Measurements from ENCODE around the gene ERO1B. TPM values are rescaled to one million over a fixed set of nuclear protein-coding genes. Genes with fewer than 3 reads are reported as not detected.

Gene ERO1B
- total RNA-seq, 2 donors from 2014 or later, result 4.9 to 5.6 TPM

- peaks cover 37% of the 10 kb centered on the region for H3K9me3 ChIP-seq (ENCODE audit: control insufficient read depth, low read length)
- no peak overlapping the region for H3K27ac Mint-ChIP-seq
- H3K27me3 ChIP-seq (ENCODE audit: control insufficient read depth, insufficient read depth, low read length, poor library complexity, severe bottlenecking), result peaks cover 6% of the 10 kb centered on the region
- no peaks in the 10 kb centered on the region for H3K36me3 ChIP-seq (ENCODE audit: control insufficient read depth, insufficient read depth, low read length)
- no peak overlapping the region for H3K4me3 Mint-ChIP-seq
- H3K27me3 Mint-ChIP-seq (ENCODE audit: insufficient read depth), result no peaks in the 10 kb centered on the region
- peaks cover 36% of the 10 kb centered on the region for H3K9me3 Mint-ChIP-seq
- no peaks in the 10 kb centered on the region for H3K4me1 Mint-ChIP-seq
- no peak for TF ChIP-seq CTCF (conservative IDR thresholded peaks at IDR 0.05)
- no peak overlapping the region for H3K9ac ChIP-seq (ENCODE audit: extremely low read depth, low read length, poor library complexity, severe bottlenecking)
- WGBS, 2 experiments (ENCODE audit: insufficient coverage in 1 of 2, insufficient read length in 1 of 2), result 89 to 100% methylated on average over 1 to 2 of the region's 3 CpGs
- H3K27ac ChIP-seq (ENCODE audit: low read depth, low read length), result no peak overlapping the region
- H3K4me3 ChIP-seq (ENCODE audit: low read length), result no peak overlapping the region
- DNase-seq, result no peak
- H3K4me1 ChIP-seq (ENCODE audit: control insufficient read depth, insufficient read depth, low read length), result no peaks in the 10 kb centered on the region
- peaks cover 13% of the 10 kb centered on the region for H3K36me3 Mint-ChIP-seq (ENCODE audit: low read depth)
Observed at GRCh38 chr1:236204656-236205055, 77.1 kb downstream of the ERO1B start.

GRCh38 chr1:236204039-236204438 is 77.7 kb downstream of the ERO1B start:
- no peaks in the 10 kb centered on the region for H3K4me1 Mint-ChIP-seq
- no peak overlapping the region for H3K4me3 Mint-ChIP-seq
- peaks cover 41% of the 10 kb centered on the region for H3K9me3 ChIP-seq (ENCODE audit: control insufficient read depth, low read length)
- H3K27ac ChIP-seq (ENCODE audit: low read depth, low read length), result no peak overlapping the region
- peaks cover 6% of the 10 kb centered on the region for H3K27me3 ChIP-seq (ENCODE audit: control insufficient read depth, insufficient read depth, low read length, poor library complexity, severe bottlenecking)
- H3K4me1 ChIP-seq (ENCODE audit: control insufficient read depth, insufficient read depth, low read length), result no peaks in the 10 kb centered on the region
- H3K4me3 ChIP-seq (ENCODE audit: low read length), result no peak overlapping the region
- H3K27ac Mint-ChIP-seq, result no peak overlapping the region
- H3K36me3 Mint-ChIP-seq (ENCODE audit: low read depth), result peaks cover 13% of the 10 kb centered on the region
- no peak for DNase-seq
- no peaks in the 10 kb centered on the region for H3K36me3 ChIP-seq (ENCODE audit: control insufficient read depth, insufficient read depth, low read length)
- no peaks in the 10 kb centered on the region for H3K27me3 Mint-ChIP-seq (ENCODE audit: insufficient read depth)
- TF ChIP-seq CTCF (conservative IDR thresholded peaks at IDR 0.05), result no peak
- H3K9ac ChIP-seq (ENCODE audit: extremely low read depth, low read length, poor library complexity, severe bottlenecking), result no peak overlapping the region
- H3K9me3 Mint-ChIP-seq, result peaks cover 37% of the 10 kb centered on the region
- WGBS, 2 experiments (ENCODE audit: insufficient coverage in 1 of 2, insufficient read length in 1 of 2), result 86 to 100% methylated on average over 1 of the region's 1 CpG

- H3K4me3 Mint-ChIP-seq, result no peak overlapping the region
- no peak overlapping the region for H3K4me3 ChIP-seq (ENCODE audit: low read length)
- H3K27ac Mint-ChIP-seq, result no peak overlapping the region
- no peaks in the 10 kb centered on the region for H3K4me1 Mint-ChIP-seq
- no peak overlapping the region for H3K9ac ChIP-seq (ENCODE audit: extremely low read depth, low read length, poor library complexity, severe bottlenecking)
- no peaks in the 10 kb centered on the region for H3K36me3 ChIP-seq (ENCODE audit: control insufficient read depth, insufficient read depth, low read length)
- WGBS, 2 experiments (ENCODE audit: insufficient coverage in 1 of 2, insufficient read length in 1 of 2), result 95% methylated on average over 1 of the region's 1 CpG; no CpG with 5 or more reads in 1 of the 2 experiments
- H3K27me3 Mint-ChIP-seq (ENCODE audit: insufficient read depth), result no peaks in the 10 kb centered on the region
- H3K27ac ChIP-seq (ENCODE audit: low read depth, low read length), result no peak overlapping the region
- no peaks in the 10 kb centered on the region for H3K4me1 ChIP-seq (ENCODE audit: control insufficient read depth, insufficient read depth, low read length)
- peaks cover 41% of the 10 kb centered on the region for H3K9me3 ChIP-seq (ENCODE audit: control insufficient read depth, low read length)
- no peaks in the 10 kb centered on the region for H3K27me3 ChIP-seq (ENCODE audit: control insufficient read depth, insufficient read depth, low read length, poor library complexity, severe bottlenecking)
- peaks cover 37% of the 10 kb centered on the region for H3K9me3 Mint-ChIP-seq
- no peak for DNase-seq
- H3K36me3 Mint-ChIP-seq (ENCODE audit: low read depth), result peaks cover 13% of the 10 kb centered on the region
- no peak for TF ChIP-seq CTCF (conservative IDR thresholded peaks at IDR 0.05)
Observed at GRCh38 chr1:236201786-236202185, 80.0 kb downstream of the ERO1B start.
